C1 segment of cervical spinal cord (tissue), 14 donors: ENCODE measurements around the gene PRKCZ.

Source experiments
- DNase-seq, 14 donors: peaks; one replicate each; lab custom pipeline; 2025; lab: John Stamatoyannopoulos, UW

The PRKCZ gene

DNA sequence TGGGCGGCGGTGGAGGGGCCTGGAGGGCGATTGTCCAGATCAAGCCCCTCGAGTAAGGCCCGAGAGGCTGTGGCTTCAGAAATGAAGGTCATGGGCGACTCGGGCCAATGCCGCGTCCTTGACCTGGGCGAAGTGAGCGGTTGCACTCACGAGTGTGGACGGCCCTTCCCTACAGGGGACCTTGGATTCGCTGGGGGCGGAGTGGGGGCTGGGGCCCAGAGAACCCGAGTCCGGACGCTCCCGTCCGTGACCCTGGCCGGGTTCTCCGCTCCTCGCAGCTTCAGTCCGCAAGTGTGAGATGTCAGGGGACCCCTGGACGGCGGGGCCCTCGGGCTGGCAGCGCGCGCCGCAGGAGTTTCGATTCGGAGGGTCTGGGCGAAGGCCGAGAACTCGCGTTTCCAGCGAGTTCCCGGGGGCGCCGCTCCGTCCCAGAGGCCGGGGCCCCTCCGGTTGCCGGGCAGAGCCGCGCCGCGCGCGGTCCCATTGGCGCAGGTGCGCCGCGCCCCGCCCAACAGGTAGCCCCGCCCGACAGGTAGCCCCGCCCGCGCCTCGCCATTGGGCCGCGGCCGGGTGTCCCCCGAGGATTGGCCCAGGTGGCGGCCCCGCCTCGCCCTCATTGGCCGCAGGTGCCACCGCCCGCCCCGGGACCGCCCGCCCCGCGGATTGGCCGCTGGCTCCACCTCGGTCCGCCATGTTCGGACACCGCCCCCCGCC, at the start of gene PRKCZ:
PRKCZ (plus strand) TSS at position 694 of the 714 bp plus-strand sequence. CDS start 220 bp downstream, outside the sequence.
- peak in 7 of 14 donors; percentile 4 to 90 (median 26) for DNase-seq

DNA sequence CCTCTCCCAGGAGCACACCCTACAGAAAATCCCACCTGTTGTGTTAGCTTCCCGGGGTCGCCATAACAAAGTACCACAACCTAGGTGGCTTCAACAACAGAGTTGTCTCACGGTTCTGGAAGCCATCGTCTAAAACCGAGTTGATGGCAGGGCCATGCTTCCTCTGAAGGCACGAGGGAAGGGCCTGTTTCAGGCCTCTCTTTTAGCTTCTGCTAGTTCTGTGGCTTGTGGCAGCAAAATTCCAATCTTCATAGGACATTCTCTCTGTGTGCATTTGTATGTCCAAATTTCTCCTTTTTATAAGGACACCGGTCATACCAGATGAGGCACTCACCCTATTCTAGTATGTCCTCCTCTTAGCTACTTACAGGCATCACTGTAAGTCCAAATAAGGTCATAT, 49.8 kb upstream of the PRKCZ start:
- no peak for DNase-seq

DNA sequence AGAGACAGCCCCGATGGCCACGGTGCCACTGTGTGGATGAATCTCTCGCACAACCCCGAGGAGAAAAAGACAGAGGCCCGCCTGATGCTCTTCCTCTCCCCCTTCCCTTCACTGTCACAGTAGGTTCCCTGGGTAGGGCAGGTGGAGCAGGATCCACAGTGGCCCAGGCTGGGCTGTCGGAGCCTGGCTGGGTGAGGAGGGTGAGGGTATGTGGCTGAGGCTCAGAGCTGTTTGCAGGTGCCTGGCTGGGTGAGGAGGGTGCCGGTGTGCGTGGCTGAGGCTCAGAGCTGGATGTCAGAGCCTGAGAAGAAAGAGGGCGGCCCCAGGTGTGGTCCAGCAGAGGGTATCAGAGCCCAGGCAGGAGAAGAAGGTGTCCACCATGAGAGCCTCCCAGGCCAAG, 49.4 kb upstream of the PRKCZ start:
- DNase-seq = no peak

DNA sequence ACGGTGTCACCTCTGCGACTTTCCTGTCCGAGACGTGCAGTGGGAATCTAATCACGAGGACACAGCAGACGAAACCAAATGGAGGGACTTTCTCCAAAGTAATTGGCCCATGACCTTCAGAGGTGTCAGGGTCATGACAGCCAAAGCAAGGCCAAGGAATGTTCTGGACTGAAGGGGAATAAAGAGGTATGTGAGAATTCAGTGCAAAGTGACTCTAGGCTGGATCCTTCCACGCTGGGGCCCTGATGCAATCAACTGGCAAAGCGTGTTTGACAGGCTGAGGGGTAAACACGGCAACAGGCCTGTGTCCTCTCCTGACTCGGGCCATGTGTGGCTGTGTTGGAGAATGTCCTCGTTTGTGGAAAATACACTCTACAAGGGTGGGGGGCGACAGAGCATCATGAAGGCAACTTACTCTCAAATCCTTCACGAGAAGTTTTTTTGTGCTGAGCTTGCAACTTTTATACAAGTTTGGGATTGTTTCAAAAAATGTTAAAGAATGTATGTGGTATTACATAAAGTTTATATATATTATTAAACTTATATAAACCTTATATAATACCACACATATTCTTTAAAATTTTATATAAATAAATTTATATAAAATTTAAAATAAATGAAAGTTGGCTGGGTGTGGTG, 48.3 kb upstream of the PRKCZ start:
- DNase-seq = no peak

DNA sequence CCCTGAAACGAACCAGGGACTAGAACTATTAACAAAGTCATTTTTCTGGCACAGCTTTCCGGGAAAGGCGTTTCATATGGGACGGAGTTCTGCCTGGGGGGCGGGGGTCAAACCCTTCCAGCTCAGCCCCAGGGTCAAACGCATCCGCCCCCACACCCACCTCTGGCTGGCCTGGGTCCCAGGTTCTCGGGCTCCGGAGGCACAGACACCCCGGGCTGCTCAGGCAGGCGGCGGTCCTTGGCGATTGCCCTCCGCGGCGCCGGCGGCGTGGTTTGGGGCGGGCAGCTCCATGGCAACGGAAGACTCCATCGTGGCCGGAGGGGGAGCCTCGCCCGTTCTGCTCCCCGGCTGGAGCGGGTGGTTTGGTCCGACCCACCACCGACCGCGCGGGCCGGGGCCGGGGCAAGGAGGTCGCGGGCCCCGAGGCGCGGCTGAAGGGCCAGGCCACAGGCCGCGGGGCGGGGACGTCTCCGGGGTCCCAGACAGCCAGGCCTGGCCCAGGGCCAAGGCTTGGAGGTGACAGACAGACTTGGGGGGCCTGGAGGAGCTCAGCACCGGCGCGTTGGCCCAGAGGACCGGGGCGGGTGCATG, 46.6 kb upstream of the PRKCZ start, which contains the start of gene CFAP74:
CFAP74 (minus strand) TSS at position 246 of the 591 bp plus-strand sequence. CDS start 12,830 bp downstream, outside the sequence.
- peak in 5 of 14 donors; percentile 18 to 68 (median 37) for DNase-seq

DNA sequence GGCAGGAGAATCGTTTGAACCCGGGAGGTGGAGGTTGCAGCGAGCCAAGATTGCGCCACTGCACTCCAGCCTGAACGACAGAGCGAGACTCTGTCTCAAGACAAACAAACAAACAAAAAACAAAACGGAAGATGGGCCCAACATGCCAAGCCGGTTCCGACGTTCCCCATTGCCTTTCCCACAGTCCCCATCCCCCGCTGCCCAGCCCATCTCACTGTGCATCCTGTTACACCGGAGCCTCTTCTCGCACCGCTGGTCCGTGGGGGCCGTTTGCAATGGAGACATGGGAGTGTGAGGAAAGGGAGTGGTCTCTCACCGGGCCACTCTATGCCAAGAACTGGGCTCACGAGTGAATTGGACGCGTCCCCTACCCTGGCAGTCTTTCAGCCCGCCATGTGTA, 45.4 kb upstream of the PRKCZ start:
- no peak for DNase-seq

DNA sequence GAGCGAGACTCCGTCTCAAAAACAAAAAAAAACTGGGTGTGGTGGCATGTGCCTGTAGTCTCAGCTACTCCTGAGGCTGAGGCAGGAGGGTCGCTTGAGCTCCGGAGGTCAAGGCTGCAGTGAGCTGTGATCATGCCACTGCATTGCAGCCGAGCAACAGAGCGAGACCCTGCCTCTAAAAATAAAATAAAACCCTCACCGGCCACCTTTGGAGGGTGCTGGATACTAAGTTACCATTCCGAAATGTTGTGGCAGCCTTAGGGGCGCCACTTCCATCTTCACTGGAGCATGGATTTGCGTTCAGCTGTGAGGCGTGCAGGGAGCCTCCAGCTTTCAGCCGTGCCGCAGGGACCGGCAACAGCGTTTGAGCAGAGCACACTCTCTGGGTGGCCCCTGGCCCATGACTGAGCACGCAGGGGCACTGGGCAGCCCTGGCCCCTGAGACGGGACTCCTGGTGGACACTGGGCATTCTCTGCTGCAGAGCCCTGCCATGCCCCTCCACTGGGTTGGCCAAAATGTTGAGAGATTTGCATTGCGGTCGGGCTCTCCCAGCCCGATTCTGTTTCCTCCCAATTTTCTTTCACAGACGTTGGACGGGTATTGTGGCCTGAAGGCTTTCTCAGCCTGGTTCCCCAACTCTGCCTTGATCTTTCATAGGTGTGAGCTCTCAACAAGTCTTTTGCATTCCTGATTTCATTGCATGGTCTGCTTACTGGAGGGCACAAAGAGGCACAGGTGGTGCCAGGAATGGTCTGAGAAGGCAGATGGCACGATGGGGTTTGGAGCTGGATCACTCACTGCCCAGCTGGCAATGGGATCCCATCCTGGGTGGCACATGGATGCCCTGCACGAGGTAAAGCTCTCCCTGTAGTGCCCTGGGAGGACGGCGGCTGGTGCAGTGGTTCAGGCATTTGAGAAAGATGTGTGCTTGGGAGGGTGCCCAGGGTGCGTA, 40.8 kb upstream of the PRKCZ start:
- DNase-seq = peak in 1 of 14 donors; percentile 91

DNA sequence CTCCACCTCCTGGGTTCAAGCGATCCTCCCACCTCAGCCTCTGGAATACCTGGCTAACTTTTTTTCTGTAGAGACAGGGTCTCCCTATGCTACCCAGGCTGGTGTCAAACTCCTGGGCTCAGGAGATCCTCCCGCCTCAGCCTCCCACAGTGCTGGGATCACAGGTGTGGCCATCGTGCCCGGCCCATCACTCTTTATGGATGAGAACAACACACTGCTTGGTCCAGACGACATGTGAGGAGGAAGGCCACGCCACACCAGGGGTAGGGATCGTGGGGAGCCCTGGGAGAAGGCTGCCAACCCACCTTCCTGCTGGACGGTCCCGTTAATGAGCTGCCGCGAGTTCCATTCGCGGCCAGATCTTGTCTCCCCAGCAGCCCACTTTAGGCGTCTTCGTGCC, 36.0 kb upstream of the PRKCZ start:
- DNase-seq = no peak

DNA sequence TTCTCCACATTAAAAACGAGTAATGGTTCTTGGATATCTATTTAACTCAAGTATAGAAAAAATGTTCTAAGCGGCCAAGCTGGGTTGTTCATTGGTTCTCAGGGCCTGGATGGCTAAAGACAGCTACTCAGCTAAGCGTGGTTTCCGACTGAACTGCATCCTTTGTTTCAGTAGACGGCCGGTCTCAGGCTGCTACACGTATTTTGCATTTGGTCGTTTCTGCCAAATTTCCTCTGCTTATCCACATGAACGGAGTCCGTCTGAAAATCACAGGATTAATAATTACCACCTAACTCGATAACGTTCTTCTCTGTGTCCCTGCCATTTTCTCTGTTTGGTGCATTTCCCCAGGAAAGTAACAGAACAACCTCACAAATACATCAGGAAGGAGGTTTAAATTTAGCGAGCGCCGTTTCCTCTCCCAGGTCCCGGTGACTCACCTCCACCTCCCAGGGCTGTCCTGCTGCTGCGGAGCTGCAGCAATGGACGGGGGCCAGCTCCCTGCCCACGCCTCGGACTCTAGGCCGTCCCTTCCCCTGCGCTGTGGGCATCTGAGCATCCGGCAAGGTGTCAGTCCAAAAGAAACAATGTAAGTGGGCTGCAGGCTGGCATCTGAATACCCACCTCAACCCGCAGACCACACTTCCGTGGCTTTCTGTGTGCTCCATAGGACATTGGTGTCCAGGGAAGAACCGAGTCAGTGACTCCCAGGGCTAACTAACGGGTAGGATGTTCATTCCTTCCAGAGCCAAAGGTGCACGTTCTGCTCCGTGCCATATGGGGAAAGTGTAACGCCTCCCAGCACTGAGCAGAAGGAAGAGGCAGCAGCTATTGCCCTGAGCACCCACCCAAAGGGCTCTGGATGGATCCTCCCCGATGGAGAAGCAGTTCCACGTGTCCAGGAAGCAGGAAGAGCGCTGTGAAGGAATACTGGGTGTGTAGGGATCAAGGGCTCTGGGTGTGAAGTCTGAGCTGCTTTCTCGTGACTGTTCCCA, 35.2 kb upstream of the PRKCZ start:
- DNase-seq = peak in 2 of 14 donors; percentile 26 to 89

DNA sequence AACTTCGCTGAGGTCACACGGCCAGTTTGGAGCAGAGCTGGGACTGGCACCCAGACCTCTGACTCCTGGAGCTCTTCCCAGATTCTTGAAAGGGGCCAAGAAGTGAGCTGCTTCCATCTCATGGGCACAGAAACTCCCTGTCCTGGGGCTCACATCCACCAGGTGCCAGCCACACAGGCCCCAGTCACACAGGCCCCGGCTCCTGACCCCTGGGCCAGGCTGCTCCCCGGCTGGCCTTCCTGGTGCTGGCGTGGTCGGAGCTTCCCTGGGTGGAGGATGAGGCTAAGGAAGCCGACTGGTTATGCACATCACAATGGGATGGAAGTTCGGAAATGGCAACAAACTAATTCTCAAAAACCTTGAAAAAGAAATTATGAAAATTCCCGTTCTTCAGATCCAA, 34.1 kb upstream of the PRKCZ start:
- peak in 4 of 14 donors; percentile 15 to 21 (median 18) for DNase-seq

DNA sequence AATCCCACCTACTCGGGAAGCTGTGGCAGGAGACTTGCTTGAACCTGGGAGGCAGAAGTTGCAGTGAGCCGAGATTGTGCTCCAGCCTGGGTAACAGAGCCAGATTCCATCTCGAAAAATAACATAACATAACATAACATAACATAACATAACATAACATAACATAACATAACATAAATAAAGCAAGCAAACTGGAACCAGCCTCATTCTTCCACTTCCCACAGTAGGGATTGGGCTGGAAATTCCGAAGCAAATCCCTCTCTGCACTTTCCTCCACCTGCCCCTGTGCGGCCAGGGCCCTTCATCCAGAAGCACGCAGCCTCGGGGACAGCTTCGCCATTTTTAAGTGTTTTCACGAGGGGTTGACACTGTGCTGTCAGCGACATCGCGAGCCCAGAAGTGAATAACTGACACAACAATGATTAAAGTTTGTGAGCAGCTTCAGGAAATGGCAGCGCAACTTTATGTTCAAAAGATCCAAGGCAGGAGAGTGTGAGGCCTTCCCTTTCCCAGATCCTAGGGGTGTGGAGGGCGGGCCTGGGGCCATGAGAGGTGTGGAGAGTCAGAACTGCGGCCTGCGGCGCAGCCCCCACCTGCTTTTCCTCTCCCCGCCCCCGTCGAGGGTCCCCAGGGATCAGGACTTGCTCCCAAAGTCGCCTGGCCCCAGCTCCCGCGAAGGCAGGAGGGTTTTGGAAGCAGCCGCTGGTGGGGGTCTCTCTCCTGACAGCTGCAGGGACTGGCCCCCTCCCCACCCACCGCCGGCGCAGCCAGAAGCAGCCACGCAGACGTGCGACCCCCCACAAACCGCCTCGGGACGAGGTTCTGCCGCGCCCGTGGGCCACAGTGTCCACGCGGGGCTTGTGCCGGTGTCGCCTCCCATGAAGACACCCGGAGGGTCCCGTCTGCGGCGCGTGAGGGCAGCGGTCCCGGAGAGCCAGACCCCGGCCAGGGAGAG, 31.7 kb upstream of the PRKCZ start:
- DNase-seq = no peak

DNA sequence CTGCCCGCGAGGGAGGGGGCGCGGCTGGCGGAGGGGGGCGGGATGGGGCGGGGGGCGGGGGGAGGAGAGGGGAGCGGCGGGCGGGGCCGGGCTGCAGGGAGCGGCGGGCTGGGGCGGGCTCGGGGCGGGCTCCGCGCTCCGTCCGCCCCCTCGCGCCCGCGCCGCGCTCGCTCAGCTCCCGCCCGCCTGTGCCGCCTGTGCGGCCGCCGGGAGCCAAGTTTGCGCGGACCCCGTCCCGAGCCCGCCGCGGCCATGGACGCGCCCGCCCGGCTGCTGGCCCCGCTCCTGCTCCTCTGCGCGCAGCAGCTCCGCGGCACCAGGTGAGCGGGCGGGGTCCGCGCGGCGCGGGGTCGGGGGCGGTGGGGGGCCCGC, 31.1 kb upstream of the PRKCZ start, which contains the start of gene GABRD:
GABRD (plus strand) TSS at position 174 of the 372 bp plus-strand sequence; CDS start at position 253, 79 bp downstream.
- DNase-seq = no peak

DNA sequence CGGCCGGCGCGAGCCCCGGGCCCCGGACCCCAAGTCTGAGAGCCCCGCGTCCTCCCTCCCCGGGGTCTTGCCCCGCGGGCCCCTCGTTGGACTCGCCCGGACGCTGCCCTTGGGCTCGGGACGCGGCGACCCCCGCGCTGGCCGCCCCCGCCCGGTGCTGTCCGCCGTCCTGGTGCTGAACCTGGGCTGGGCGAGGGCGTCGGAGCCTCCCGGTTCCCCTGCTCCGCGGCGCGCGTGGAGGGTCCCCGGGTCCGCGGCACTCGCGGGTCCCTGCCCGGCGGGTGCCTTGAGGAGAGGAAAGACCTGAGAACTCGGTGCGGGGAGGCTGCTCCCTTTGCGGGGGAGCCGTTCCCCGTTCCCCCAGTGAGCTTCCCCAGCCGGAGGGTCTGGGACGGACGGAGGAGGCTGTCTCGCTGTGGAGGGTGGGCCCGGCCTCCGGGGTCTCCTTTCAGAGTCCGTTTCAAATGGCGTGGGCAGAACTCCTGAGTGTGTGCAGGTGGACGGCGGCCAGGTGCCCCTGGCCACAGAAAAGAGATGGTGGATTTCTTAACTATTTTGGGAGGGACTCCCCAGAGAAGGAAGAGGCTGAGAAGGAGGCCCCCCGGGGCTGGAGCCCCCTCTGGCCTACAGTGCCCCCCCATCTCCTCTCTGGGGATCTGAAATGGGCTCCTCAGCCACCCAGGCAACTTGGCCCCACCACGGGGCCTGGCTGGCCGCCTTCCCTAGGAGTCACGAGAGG, 30.5 kb upstream of the PRKCZ start:
- DNase-seq = no peak

DNA sequence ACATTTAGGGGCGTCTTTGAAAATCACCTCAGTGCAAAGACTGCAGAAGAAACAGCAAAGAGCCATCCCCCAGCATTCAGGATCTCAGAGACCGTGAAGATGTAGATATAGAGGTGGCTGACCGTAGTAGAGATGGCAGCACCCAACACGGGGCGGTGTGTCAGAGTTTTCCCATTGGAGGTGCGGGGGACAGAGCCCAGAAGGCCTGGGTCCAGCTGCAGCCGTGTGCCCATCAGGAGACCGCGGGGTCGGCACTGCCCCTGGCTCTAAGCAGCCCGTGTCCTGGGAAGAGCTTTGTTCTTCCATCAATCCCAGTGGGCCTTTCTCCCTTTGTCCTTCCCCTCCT, 29.9 kb upstream of the PRKCZ start:
- no peak for DNase-seq

DNA sequence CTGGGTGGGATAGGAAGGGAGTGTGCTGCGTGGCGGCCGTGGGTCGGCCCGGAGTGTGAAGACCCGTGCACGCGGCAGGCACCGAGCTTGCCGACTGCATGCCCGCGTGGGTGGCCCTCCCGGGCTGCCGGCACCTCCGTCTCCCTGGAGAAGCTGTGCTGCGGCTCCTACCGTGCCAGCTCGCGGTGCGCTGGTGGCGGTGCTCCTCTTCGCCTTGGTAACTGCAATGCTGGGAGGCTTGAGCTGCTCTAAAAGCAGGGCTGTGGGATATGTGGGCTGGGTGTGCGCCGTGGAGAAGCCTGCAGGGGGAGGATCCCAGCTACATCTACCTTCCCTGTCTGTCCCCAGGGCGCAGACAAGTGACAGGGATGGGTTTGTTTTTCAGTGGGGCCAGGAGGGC, 28.7 kb upstream of the PRKCZ start:
- DNase-seq = no peak

DNA sequence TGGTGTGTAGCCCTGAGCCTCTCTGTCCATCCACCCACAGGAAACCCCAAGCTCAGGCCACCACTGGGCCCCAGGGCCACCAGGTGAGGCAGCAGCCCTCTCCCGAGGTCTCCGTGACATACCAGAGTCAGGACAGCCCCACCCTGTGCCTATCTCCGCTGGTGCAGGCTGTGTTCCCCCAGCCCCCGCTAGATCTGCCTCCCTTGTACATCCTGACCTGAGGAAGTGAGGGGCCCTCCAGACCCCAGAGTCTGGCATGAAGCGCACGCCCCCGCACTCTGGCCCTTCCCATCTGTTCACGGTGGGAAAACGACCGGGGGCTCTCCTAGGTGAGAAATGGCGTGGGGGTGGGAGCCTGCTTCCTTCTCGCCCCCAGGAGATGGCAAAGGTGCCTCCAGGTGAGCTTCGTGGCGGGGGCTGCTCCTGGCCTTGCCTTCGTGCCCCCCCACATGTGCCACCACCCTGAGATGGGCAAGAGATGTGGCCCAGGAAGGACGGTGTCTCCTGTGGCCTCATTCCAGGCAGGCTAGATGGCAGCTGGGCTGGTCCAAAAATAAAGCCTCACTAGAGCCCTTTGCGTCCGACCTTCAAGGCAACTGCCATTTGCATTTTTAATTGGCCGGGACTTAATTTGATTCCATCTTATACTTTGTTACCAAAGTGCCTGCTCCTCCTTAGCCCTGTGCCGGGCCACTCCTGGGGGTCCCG, 28.0 kb upstream of the PRKCZ start:
- peak in 1 of 14 donors; percentile 73 for DNase-seq

DNA sequence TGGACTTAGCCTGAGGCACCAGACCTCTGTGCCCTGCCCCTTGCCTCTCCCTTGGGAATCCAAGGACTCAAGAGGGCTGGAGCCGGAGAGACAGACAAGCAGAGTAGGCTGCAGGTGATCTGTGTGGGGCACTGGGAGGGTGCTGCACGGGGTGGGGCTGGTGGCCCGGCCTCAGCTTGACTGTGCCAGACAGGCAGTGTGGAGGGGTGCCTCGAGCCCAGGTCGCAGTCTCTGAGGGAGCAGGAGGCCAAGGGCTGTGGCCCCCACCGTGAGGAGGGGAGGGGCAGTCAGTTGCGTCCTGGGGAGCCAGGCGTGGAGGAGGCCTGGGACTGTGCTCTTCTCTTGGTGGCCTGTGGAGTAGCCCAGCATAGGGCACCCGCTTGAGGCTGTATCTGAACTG, 27.0 kb upstream of the PRKCZ start:
- DNase-seq = no peak

DNA sequence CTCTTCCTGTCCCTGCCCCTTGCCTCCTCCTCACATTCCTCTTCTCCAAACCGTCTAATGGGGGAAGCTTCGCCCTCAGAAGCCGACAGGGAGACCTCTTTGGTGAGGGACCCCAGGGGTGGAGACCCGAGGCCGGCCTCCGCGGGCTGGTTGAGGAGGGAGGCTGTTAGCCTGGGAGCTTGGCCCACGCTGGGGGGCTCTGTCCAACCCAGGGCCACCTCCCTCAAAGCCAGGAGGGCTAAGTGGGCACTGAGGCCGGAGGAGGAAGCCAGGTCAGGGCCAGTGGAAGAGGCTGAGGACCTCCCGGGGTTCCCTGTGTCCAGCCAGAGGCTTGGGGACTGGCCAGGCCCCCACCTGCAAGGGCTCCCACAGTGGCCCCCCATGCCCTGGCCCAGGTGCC, 25.8 kb upstream of the PRKCZ start:
- no peak for DNase-seq
